GM18870 (cell line): ENCODE measurements around the gene DACT3.
"Not testable (repeated sequence)": the region's sequence is repeated elsewhere in the genome, so short reads cannot be mapped to it uniquely, and the experiment has no call there.

Source experiments
- ATAC-seq: cut with Tn5 transposase; IDR thresholded peaks from one replicate; pipeline ENCODE4 v1.9.1; 2021; ENCODE audit warnings: moderate library complexity; ENCODE audit not compliant: unreplicated experiment

The DACT3 gene

GRCh38 chr19:46634656-46635218 lies 26.2 kb downstream of the DACT3 start:
- ATAC-seq = no peak

GRCh38 chr19:46634045-46634655 lies 26.8 kb downstream of the DACT3 start:
- no peak for ATAC-seq

GRCh38 chr19:46633130-46633529 lies 27.9 kb downstream of the DACT3 start:
- no peak for ATAC-seq

- no peak for ATAC-seq
These were observed 29.5 kb downstream of the DACT3 start for GRCh38 chr19:46631481-46631880.

- ATAC-seq = no peak
These were observed 30.3 kb downstream of the DACT3 start for GRCh38 chr19:46630586-46631205.

- no peak for ATAC-seq
These were observed 31.4 kb downstream of the DACT3 start for GRCh38 chr19:46629546-46630025.

GRCh38 chr19:46628970-46629369 lies 32.0 kb downstream of the DACT3 start:
- not testable (repeated sequence) for ATAC-seq

- no peak for ATAC-seq
These were observed 34.5 kb downstream of the DACT3 start for GRCh38 chr19:46626446-46626845.

- no peak for ATAC-seq
These were observed 35.3 kb downstream of the DACT3 start for GRCh38 chr19:46625731-46626130.

- ATAC-seq = no peak
These were observed 35.9 kb downstream of the DACT3 start, which contains the start of gene PTGIR for GRCh38 chr19:46624958-46625661. Gene PTGIR (minus strand): TSS chr19:46625089. CDS start chr19:46624225, 864 bp downstream.

GRCh38 chr19:46623915-46624502 lies 37.0 kb downstream of the DACT3 start:
- no peak for ATAC-seq

- ATAC-seq = no peak
These were observed 38.9 kb downstream of the DACT3 start for GRCh38 chr19:46622118-46622446.

GRCh38 chr19:46621191-46622117 lies 39.5 kb downstream of the DACT3 start:
- no peak for ATAC-seq

GRCh38 chr19:46620716-46621115 lies 40.3 kb downstream of the DACT3 start:
- ATAC-seq = no peak

GRCh38 chr19:46620267-46620666 lies 40.7 kb downstream of the DACT3 start:
- no peak for ATAC-seq

GRCh38 chr19:46618670-46619231 lies 42.2 kb downstream of the DACT3 start:
- no peak for ATAC-seq

GRCh38 chr19:46617601-46618000 lies 43.4 kb downstream of the DACT3 start:
- no peak for ATAC-seq

- no peak for ATAC-seq
These were observed 44.2 kb downstream of the DACT3 start for GRCh38 chr19:46616631-46617322.

- no peak for ATAC-seq
These were observed 45.0 kb downstream of the DACT3 start for GRCh38 chr19:46615966-46616365.
